Activated CD4-positive, alpha-beta memory T cell treated with anti-CD3 and anti-CD28 coated beads for 36 hours (primary cell): Measurements from ENCODE around the gene RBPJL. TPM values are rescaled to one million over a fixed set of nuclear protein-coding genes. Genes with fewer than 3 reads are reported as not detected.

Experiments used
- CTCF ChIA-PET: fragments of 350-600 bp; sonication (Branson Sonifier 250); formaldehyde crosslinking; loops from one replicate; lab custom pipeline; 2021; ENCODE audit warnings: antibody characterized with exemption, inconsistent platforms; lab: Charles Lee
- POLR2A ChIA-PET: fragments of 350-600 bp; sonication (Branson Sonifier 250); formaldehyde crosslinking; loops from one replicate; lab custom pipeline; 2021; ENCODE audit warnings: antibody characterized with exemption; lab: Charles Lee
- DNase-seq: peaks from one replicate; pipeline ENCODE4 v3.0.0-alpha.2; 2020
- H3K27ac Mint-ChIP-seq: one replicate; pipeline ENCODE4 v1.8.0; 2021; ENCODE audit warnings: mixed read lengths
- H3K27me3 Mint-ChIP-seq: one replicate; pipeline ENCODE4 v1.8.0; 2021; ENCODE audit warnings: mixed read lengths
- H3K36me3 Mint-ChIP-seq: one replicate; pipeline ENCODE4 v1.8.0; 2021; ENCODE audit warnings: mixed read lengths
- H3K4me1 Mint-ChIP-seq: one replicate; pipeline ENCODE4 v1.8.0; 2021; ENCODE audit warnings: low read depth, mixed read lengths
- H3K4me3 Mint-ChIP-seq: one replicate; pipeline ENCODE4 v1.8.0; 2021; ENCODE audit warnings: mild to moderate bottlenecking, mixed read lengths
- H3K9me3 Mint-ChIP-seq: one replicate; pipeline ENCODE4 v1.8.0; 2021; ENCODE audit warnings: mixed read lengths
- intact Hi-C: fragments of 100-400 bp; cut with micrococcal nuclease; formaldehyde crosslinking; loops from one replicate; pipeline ENCODE4 v1.15.1; 2023
- total RNA-seq, 2 experiments: library from RNA; stranded (reverse); gene quantifications; one replicate each; pipeline ENCODE4 v1.2.3, GENCODE V29; 2021

RBPJL gene
- total RNA-seq, 2 experiments from 2014 or later: not detected

DNA sequence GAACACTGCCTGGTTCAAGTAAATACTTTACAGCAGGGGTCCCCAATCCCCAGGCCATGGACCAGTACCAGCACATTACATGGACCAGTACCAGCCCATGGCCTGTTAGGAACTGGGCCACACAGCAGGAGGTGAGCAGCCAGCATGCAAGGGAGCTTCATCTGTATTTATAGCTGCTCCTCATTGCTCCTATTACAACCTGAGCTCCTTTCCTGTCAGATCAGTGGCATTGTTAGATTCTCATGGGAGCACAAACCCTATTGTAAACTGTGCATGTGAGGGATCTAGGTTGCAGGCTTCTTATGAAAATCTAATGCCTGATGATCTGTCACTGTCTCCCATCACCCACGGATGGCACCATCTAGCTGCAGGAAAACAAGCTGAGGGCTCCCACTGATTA, 12.0 kb upstream of the RBPJL start:
- no peaks in the 10 kb centered on the region for H3K4me1 Mint-ChIP-seq
- POLR2A ChIA-PET: interaction anchor here (1.6 to 4.0 kb wide), 2 partner anchors 8 to 156 kb away, joined by 3 to 16 read pairs; no protein-coding TSS in a partner anchor
- intact Hi-C loops: loop anchor here (5.0 kb wide), 1 partner anchor 197 kb away; no protein-coding TSS in a partner anchor

DNA sequence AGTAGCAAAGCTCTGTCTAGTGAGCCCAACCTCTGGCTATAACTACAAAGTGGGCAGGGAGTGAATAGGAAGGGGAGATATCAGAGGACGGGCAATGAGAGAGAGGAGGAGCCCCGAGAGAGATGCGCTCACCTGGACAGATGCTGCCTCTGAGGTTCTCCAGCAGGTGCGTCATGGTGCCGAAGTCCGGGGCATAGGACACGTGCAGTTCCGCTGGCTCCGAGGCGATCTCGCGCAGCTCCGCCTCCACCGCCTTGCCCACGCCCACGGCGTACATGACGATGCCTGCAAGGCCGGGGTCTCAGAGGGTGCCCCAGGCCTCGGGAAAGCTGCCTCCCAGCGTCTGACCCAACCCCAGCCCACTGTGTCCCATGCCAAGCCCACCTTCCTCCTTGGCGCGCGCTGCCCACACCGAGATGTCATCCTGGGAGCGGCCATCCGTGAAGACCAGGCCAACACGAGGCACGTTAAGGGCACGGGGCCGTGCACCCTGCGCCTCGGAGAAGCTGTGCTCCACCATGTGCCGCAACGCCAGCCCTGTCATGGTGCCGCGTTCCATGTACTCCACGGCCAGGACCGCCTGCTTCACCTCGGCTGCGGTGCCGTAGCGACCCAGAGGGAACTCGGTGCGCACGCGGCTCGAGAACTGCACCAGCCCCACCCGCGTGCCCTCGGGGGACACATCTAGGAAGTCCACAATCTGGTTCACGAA, 8.7 kb upstream of the RBPJL start:
- POLR2A ChIA-PET: no interaction called here
- Mint-ChIP-seq H3K9me3 (no peaks in the 10 kb centered on the region), H3K27me3 (peaks cover 21% of the 10 kb centered on the region), H3K27ac (no peak overlapping the region), H3K4me3 (no peak overlapping the region), H3K36me3 (no peaks in the 10 kb centered on the region), H3K4me1 (peaks cover 19% of the 10 kb centered on the region)
- intact Hi-C loops: no loop called here
- CTCF ChIA-PET: no interaction called here
- no peak for DNase-seq

More for the DNA sequence above, 12.0 kb upstream of the RBPJL start:
- CTCF ChIA-PET: interaction anchor here (0.6 to 8.2 kb wide), 50 partner anchors 8 to 1107 kb away, joined by 3 to 113 read pairs (median 5); partner anchors contain the start of genes KCNS1, MATN4, PIGT and SDC4
- H3K27me3 Mint-ChIP-seq: peaks cover 30% of the 10 kb centered on the region
- no peaks in the 10 kb centered on the region for H3K9me3 Mint-ChIP-seq
- H3K4me3 Mint-ChIP-seq: no peak overlapping the region
- H3K27ac Mint-ChIP-seq: no peak overlapping the region
- DNase-seq: no peak
- no peaks in the 10 kb centered on the region for H3K36me3 Mint-ChIP-seq

DNA sequence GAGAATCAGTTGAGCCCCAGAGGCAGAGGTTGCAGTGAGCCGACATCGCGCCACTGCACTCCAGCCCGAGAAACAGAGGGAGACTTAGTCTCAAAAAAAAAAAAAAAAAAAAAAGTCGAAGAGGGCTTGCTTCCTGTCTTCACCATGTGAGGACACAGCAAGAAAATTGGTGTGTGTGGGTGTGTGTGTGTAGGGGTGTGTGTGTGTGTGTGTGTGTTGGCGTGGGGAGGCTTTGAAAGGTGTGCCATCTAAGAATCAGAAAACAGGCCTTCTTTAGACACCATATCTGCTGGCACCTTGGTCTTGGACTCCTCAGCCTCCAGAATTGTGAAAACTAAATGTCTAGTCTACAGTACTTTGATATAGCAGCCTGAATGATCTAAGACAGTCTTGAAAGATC, 6.9 kb upstream of the RBPJL start:
- DNase-seq: no peak
- peaks cover 32% of the 10 kb centered on the region for H3K4me1 Mint-ChIP-seq
- no peak overlapping the region for H3K4me3 Mint-ChIP-seq
- no peak overlapping the region for H3K27ac Mint-ChIP-seq
- ChIA-PET CTCF (interaction anchor here (3.3 kb wide), 1 partner anchor 19 kb away, joined by 26 read pairs; no protein-coding TSS in a partner anchor), POLR2A (no interaction called here)
- H3K27me3 Mint-ChIP-seq: peaks cover 31% of the 10 kb centered on the region
- H3K9me3 Mint-ChIP-seq: no peaks in the 10 kb centered on the region
- no peaks in the 10 kb centered on the region for H3K36me3 Mint-ChIP-seq
- intact Hi-C loops: no loop called here

DNA sequence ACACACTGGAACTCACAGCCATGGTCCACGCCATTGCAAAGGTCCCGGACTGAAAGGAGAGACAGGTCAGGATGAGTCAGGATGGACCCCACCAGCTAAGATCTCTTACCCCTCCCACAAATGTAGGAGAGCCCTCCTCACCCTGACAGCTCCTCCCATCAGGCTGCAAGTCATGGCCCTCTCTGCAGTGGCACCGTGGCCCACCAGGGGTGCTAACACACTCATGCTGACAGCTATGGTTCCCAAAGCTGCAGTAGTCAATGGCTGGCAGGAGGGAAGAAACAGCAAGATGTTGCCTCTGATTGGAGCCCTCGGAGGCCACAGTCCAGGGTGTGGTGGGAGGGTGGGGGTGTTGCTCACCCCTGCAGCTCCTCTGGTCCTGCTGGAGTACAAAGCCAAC, 5.7 kb upstream of the RBPJL start:
- H3K9me3 Mint-ChIP-seq: no peaks in the 10 kb centered on the region
- peaks cover 35% of the 10 kb centered on the region for H3K27me3 Mint-ChIP-seq
- no peak overlapping the region for H3K27ac Mint-ChIP-seq
- peak; percentile 71 for DNase-seq
- intact Hi-C loops: no loop called here
- H3K4me1 Mint-ChIP-seq: peaks cover 32% of the 10 kb centered on the region
- H3K4me3 Mint-ChIP-seq: no peak overlapping the region
- peaks cover 1% of the 10 kb centered on the region for H3K36me3 Mint-ChIP-seq
- ChIA-PET POLR2A (interaction anchor here (4.0 kb wide), 1 partner anchor 8 kb away, joined by 16 read pairs; no protein-coding TSS in a partner anchor), CTCF (interaction anchor here (0.6 to 5.7 kb wide), 9 partner anchors 9 to 189 kb away, joined by 3 to 113 read pairs (median 6); partner anchors contain the start of gene SYS1)

DNA sequence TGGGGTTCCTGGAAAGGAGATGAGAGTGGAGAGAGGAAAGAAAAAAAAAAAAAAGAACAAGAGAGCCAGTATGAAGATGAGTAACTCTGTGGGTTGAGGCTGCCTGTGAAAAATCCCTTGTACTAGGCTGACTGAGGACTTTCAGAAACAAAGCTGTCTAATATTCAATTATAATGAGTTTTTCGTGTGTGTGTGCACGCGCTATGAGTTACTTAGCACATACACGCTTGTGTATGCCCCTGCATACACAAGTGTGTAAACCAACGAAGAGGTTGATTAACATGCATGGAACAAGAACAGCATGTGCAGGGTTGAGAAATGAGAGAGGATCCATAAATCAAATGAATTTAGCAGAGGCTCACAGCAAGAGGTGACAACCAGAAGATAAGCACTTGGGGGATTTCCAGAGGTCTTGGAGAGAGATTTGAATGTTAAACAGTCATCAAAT, 4.8 kb upstream of the RBPJL start:
- H3K4me3 Mint-ChIP-seq: no peak overlapping the region
- peaks cover 34% of the 10 kb centered on the region for H3K27me3 Mint-ChIP-seq
- H3K9me3 Mint-ChIP-seq: no peaks in the 10 kb centered on the region
- peaks cover 32% of the 10 kb centered on the region for H3K4me1 Mint-ChIP-seq
- H3K27ac Mint-ChIP-seq: peak overlapping the region; percentile 79
- ChIA-PET CTCF (interaction anchor here (0.9 to 5.7 kb wide), 11 partner anchors 10 to 190 kb away, joined by 3 to 113 read pairs (median 5); partner anchors contain the start of genes PIGT and SYS1), POLR2A (interaction anchor here (1.2 to 4.0 kb wide), 3 partner anchors 9 to 61 kb away, joined by 3 to 16 read pairs (median 3); partner anchors contain the start of gene SYS1)
- peaks cover 1% of the 10 kb centered on the region for H3K36me3 Mint-ChIP-seq
- DNase-seq: peak; percentile 29
- intact Hi-C loops: no loop called here

DNA sequence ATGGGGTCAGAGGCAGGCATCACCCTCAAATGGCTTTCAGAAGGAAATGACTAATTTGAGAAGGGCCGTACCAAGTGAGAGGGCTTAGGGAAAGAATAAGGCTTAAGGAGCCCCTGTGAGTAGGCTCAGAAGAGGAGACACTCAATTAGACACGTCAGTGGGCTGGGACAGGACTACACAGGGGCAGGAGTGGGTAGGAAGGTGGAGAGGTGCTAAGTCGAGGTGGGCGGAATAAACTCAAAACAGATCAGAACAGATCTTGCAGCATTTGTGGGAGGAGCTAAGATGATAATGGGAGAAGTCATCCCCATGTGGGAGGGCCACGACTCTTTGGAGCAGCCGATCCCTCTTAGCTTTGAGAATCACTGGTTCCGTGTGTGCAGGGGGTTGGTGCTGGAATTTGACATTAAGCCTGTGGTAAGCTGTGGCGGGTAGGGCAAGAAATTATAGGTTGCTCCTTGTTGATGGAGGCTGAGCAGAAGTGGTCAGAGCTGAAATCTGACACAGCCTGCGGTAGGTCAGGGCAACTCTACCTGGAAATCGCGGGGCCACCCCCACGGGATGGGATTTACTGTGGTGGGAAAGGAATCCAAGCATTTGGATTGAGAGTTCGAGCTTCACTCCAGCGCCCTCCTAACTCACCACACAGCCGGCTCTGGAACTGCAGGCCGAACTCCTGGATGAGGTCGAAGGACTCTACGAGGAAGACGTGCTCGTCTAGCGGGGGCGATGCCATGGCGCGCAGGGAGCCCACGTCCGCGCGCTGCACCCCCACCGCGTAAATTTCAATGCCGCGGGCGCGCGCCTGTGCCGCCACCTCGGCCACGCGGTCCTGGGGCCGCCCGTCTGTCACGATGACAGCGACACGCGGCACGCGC, 2.8 kb upstream of the RBPJL start:
- CTCF ChIA-PET: interaction anchor here (1.1 to 5.7 kb wide), 6 partner anchors 8 to 146 kb away, joined by 3 to 113 read pairs (median 8); partner anchors contain the start of gene SYS1
- intact Hi-C loops: no loop called here
- peaks cover 32% of the 10 kb centered on the region for H3K4me1 Mint-ChIP-seq
- H3K4me3 Mint-ChIP-seq: no peak overlapping the region
- peaks cover 35% of the 10 kb centered on the region for H3K27me3 Mint-ChIP-seq
- H3K27ac Mint-ChIP-seq: peak overlapping the region; percentile 10
- POLR2A ChIA-PET: interaction anchor here (0.6 to 4.0 kb wide), 2 partner anchors 11 to 15 kb away, joined by 3 to 16 read pairs; no protein-coding TSS in a partner anchor
- DNase-seq: peak; percentile 38
- peaks cover 1% of the 10 kb centered on the region for H3K36me3 Mint-ChIP-seq
- H3K9me3 Mint-ChIP-seq: no peaks in the 10 kb centered on the region

DNA sequence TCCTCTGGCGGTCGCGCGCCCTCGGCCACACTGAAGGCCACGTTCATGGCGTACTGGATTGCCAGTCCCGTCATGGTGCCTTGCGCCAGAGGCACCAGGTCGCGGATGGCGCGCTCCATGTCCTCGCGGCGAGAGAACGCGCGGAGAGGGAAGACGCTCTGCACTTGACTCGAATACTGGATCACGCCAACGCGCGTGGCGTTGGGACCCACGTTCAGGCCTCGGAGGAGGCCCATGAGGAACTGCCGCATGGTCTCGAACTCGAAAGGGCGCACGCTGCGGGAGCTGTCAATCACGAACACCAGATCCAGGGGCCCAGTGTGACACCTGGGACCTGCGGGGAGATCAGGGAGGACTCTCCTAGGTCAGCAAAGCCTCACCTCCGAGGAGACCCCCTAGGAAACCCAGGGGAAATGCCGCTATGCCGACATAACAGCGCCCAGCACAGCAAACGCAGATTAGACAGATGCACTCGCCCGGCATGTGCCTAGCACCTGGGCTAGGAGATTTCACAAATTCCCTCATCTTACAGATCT, 2.1 kb upstream of the RBPJL start:
- intact Hi-C loops: no loop called here
- Mint-ChIP-seq H3K4me1 (peaks cover 32% of the 10 kb centered on the region), H3K4me3 (no peak overlapping the region), H3K36me3 (peaks cover 1% of the 10 kb centered on the region), H3K9me3 (no peaks in the 10 kb centered on the region), H3K27me3 (peaks cover 32% of the 10 kb centered on the region), H3K27ac (no peak overlapping the region)
- ChIA-PET POLR2A (interaction anchor here (4.0 kb wide), 1 partner anchor 11 kb away, joined by 16 read pairs; no protein-coding TSS in a partner anchor), CTCF (interaction anchor here (1.1 to 5.7 kb wide), 4 partner anchors 13 to 145 kb away, joined by 3 to 113 read pairs (median 5); no protein-coding TSS in a partner anchor)
- DNase-seq: no peak

DNA sequence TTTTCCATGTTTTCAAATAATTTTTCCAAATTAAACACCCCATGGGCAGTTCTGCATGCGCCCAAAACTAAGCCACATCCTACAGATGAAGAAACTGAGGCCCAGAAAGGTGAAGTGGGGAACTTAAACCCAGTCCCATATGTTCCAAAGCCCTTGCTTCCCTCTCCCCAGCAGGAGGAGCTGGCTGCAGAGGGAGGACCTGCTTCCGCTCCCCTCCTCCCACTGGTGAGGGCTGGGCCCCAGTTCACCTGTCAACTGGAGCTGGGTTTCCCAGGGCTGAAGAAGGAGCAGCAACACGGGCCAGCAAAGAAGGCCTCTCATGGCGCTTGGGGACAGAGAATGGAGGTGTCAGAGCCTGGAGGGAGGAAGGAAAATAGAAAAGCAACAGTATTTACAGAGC, 1.4 kb upstream of the RBPJL start:
- no peak overlapping the region for H3K27ac Mint-ChIP-seq
- no peaks in the 10 kb centered on the region for H3K9me3 Mint-ChIP-seq
- DNase-seq: no peak
- intact Hi-C loops: no loop called here
- POLR2A ChIA-PET: no interaction called here
- H3K4me3 Mint-ChIP-seq: no peak overlapping the region
- H3K4me1 Mint-ChIP-seq: peaks cover 32% of the 10 kb centered on the region
- H3K36me3 Mint-ChIP-seq: peaks cover 1% of the 10 kb centered on the region
- CTCF ChIA-PET: interaction anchor here (2.0 to 5.7 kb wide), 2 partner anchors 13 to 145 kb away, joined by 5 to 113 read pairs; no protein-coding TSS in a partner anchor
- peaks cover 33% of the 10 kb centered on the region for H3K27me3 Mint-ChIP-seq

DNA sequence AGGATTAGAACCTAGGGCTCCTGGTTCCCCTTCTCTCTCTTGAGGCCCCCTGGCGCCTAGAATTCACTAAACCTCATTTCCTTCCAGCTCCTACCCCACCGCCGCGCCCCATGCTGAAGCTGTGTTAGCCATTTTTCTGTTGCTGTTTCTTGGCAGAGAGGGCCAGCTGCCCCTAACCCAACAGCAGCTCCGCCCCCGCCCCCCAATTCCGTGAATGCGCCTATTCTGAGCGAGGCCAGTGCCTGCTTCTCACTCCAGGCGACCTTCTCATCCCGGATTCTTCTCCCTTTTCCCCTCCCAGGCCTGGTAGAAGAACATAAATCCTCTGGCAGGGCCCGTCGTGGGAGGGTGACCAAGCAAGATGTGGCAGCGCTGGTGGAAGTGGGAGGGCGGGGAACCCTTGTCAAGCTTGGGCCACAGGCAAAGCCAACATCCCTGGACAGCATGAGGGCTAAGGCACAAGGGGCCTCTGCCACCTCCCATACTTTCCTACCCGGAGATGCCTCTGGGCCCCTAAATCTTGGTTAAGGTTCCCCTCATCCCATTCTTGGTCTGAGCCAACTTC, 518 bp downstream of the RBPJL start:
- Mint-ChIP-seq H3K9me3 (no peaks in the 10 kb centered on the region), H3K4me3 (no peak overlapping the region), H3K27ac (no peak overlapping the region), H3K27me3 (peaks cover 45% of the 10 kb centered on the region), H3K4me1 (peaks cover 25% of the 10 kb centered on the region), H3K36me3 (peaks cover 1% of the 10 kb centered on the region)
- DNase-seq: no peak
- CTCF ChIA-PET: interaction anchor here (1.0 to 1.1 kb wide), 2 partner anchors 17 to 129 kb away, joined by 4 to 5 read pairs; no protein-coding TSS in a partner anchor
- POLR2A ChIA-PET: no interaction called here
- intact Hi-C loops: no loop called here

DNA sequence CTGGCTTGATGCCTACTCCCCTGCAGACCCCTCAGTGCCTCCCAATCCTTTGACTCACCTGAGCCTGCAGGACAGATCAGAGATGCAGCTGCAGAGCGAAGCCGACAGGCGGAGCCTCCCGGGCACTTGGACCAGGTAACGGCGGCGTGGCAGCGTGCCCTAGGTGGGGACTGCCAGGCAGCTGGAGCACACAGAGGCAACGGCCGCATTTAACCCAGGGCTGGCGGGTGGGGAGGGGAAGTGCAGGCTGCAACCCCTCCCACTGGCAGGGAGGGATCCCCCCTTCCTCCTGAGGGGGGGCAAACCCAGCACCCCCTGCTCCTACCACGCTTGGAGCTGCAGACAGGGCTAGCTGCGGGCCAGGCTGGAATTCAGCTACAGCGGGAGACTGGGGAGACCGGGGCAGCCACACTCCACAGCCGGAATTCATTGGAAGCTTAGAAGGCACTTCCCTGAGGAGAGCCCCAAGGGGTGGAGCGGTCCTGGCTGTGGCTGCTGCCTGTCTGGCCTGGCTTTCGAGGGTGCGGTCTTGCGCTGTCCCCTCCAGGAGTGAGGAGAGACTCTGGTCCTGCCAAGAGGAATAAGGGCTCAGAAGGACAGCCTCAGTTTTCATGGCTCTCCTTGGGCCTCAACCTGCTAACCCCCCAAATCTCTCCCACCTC, 1.6 kb downstream of the RBPJL start, which contains the start of gene MATN4:
MATN4 (minus strand) TSS at position 183 of the 662 bp plus-strand sequence. CDS start 2,717 bp downstream, outside the sequence.
- peaks cover 44% of the 10 kb centered on the region for H3K27me3 Mint-ChIP-seq
- CTCF ChIA-PET: interaction anchor here (0.7 to 1.2 kb wide), 4 partner anchors 13 to 18 kb away, joined by 3 to 5 read pairs (median 4); no protein-coding TSS in a partner anchor
- no peak within 1 kb of the TSS for H3K4me3 Mint-ChIP-seq
- H3K27ac Mint-ChIP-seq: no peak within 1 kb of the TSS
- H3K36me3 Mint-ChIP-seq: peaks cover 1% of the 10 kb centered on the region
- H3K4me1 Mint-ChIP-seq: peaks cover 18% of the 10 kb centered on the region
- DNase-seq: no peak
- H3K9me3 Mint-ChIP-seq: no peaks in the 10 kb centered on the region
- POLR2A ChIA-PET: no interaction called here
- intact Hi-C loops: no loop called here
